Neuronal stem cell (in vitro differentiated cells): ENCODE data around the gene IKBIP.
"Not testable (repeated sequence)": the region's sequence is repeated elsewhere in the genome, so short reads cannot be mapped to it uniquely, and the experiment has no call there.

ENCODE experiments used
- DNase-seq: peaks from one replicate; pipeline ENCODE4 v3.0.0-alpha.2; 2013; ENCODE audit warnings: low spot score
- H2AFZ ChIP-seq: one replicate; pipeline ENCODE4 v1.6.1; 2013; ENCODE audit warnings: mild to moderate bottlenecking, low read length, inconsistent platforms
- H2AK5ac ChIP-seq: 2 replicates; pipeline ENCODE4 v1.6.1; 2013; ENCODE audit warnings: low read depth, mild to moderate bottlenecking, inconsistent platforms, low read length, moderate library complexity, mixed read lengths
- H2BK120ac ChIP-seq: 2 replicates; pipeline ENCODE4 v1.6.1; 2013; ENCODE audit warnings: low read depth, mild to moderate bottlenecking, inconsistent platforms, low read length, moderate library complexity, mixed read lengths
- H2BK12ac ChIP-seq: one replicate; pipeline ENCODE4 v1.6.1; 2013; ENCODE audit warnings: low read length, inconsistent platforms
- H2BK15ac ChIP-seq: 2 replicates; pipeline ENCODE4 v1.6.1; 2013; ENCODE audit warnings: mild to moderate bottlenecking, low read length, inconsistent platforms, mixed read lengths
- H2BK5ac ChIP-seq: one replicate; pipeline ENCODE4 v1.6.1; 2013; ENCODE audit warnings: inconsistent platforms, mild to moderate bottlenecking, low read length, moderate library complexity
- H3K14ac ChIP-seq: one replicate; pipeline ENCODE4 v1.6.1; 2013; ENCODE audit warnings: low read length, inconsistent platforms
- H3K18ac ChIP-seq: 2 replicates; pipeline ENCODE4 v1.6.1; 2013; ENCODE audit warnings: low read length, inconsistent platforms
- H3K23ac ChIP-seq: 2 replicates; pipeline ENCODE4 v1.6.1; 2013; ENCODE audit warnings: low read depth, mild to moderate bottlenecking, mixed read lengths, low read length, inconsistent platforms; ENCODE audit not compliant: poor library complexity
- H3K27ac ChIP-seq: replicated peaks from 3 replicates; pipeline ENCODE4 v1.5.1; 2013; ENCODE audit warnings: low read length, inconsistent platforms
- H3K27me3 ChIP-seq, 3 experiments: 2 replicates each; pipeline ENCODE4 v1.6.1; 2013; ENCODE audit warnings: low read length in 3 of 3, mild to moderate bottlenecking in 2 of 3, inconsistent platforms in 1 of 3, low read depth in 1 of 3, mixed read lengths in 1 of 3, moderate library complexity in 1 of 3; ENCODE audit not compliant: control insufficient read depth in 3 of 3, insufficient read depth in 3 of 3
- H3K36me3 ChIP-seq, 2 donors: replicated peaks in 1 of 2; 2 replicates each; pipeline ENCODE4 v1.6.1; 2013; ENCODE audit warnings: low read length in 2 of 2; ENCODE audit not compliant: control insufficient read depth in 2 of 2, insufficient read depth in 2 of 2
- H3K4ac ChIP-seq: 2 replicates; pipeline ENCODE4 v1.6.1; 2013; ENCODE audit warnings: inconsistent platforms, mild to moderate bottlenecking, low read length, moderate library complexity
- H3K4me1 ChIP-seq, 2 donors: 1 replicate in 1 of 2; 2 replicates in 1 of 2; pipeline ENCODE4 v1.6.1; 2013; ENCODE audit warnings: low read length in 2 of 2, low read depth in 1 of 2; ENCODE audit not compliant: control insufficient read depth in 2 of 2, insufficient read depth in 1 of 2
- H3K4me2 ChIP-seq: one replicate; pipeline ENCODE4 v1.6.1; 2013; ENCODE audit warnings: mild to moderate bottlenecking, low read length, inconsistent platforms; ENCODE audit not compliant: insufficient read depth, poor library complexity, severe bottlenecking
- H3K4me3 ChIP-seq, 2 donors: 2 replicates each; pipeline ENCODE4 v1.5.1; 2013; ENCODE audit warnings: low read length in 2 of 2, mild to moderate bottlenecking in 2 of 2, inconsistent platforms in 1 of 2, moderate library complexity in 1 of 2
- H3K79me1 ChIP-seq: one replicate; pipeline ENCODE4 v1.6.1; 2013; ENCODE audit warnings: low read depth, mild to moderate bottlenecking, inconsistent platforms, low read length, moderate library complexity
- H3K9ac ChIP-seq: one replicate; pipeline ENCODE4 v1.6.1; 2013; ENCODE audit warnings: mild to moderate bottlenecking, low read depth, low read length, inconsistent platforms; ENCODE audit not compliant: poor library complexity
- H3K9me3 ChIP-seq, 2 donors: replicated peaks in 1 of 2; 2 replicates each; pipeline versions ENCODE3 to v1.6.1; 2013; ENCODE audit warnings: low read length in 2 of 2, mild to moderate bottlenecking in 2 of 2, inconsistent platforms in 1 of 2, low read depth in 1 of 2, mixed read lengths in 1 of 2, moderate library complexity in 1 of 2; ENCODE audit not compliant: control insufficient read depth in 2 of 2, insufficient read depth in 1 of 2
- H4K8ac ChIP-seq: one replicate; pipeline ENCODE4 v1.6.1; 2013; ENCODE audit warnings: low read depth, mild to moderate bottlenecking, inconsistent platforms, low read length, moderate library complexity
- H4K91ac ChIP-seq: one replicate; pipeline ENCODE4 v1.6.1; 2013; ENCODE audit warnings: low read length, low read depth, mild to moderate bottlenecking, inconsistent platforms; ENCODE audit not compliant: poor library complexity
- WGBS, 2 donors: extraction: QIAGEN DNeasy Blood & Tissue Kit; methylation state at CpG; one replicate each; pipeline ENCODE4 v1.1.7; 2013; ENCODE audit warnings: missing lambda C conversion rate in 2 of 2, mixed read lengths in 1 of 2; ENCODE audit not compliant: insufficient read length in 2 of 2, insufficient replicate concordance in 1 of 2; ENCODE audit errors: extremely low coverage in 2 of 2; 5-methylcytosine and 5-hydroxymethylcytosine counted together

Gene IKBIP

DNA sequence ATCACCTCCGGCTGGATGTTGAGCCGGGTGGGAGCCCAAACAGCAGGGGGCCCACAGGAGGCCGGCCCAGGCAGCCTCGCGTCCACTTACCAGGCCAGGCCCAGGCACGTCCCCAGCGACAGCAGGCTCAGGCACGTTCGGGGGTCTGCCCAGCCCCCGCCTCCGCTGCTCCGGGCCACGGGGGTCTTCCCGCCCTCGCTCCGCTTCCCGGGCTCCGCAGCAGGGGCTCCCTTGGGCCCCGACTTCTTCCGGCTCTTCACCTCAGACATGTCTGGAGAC, 216 bp downstream of the IKBIP start:
- H3K23ac ChIP-seq = peak overlapping the region; percentile 93
- H3K18ac ChIP-seq = peak overlapping the region; percentile 97
- peak overlapping the region; percentile 85 for H2AFZ ChIP-seq
- H3K4ac ChIP-seq = no peak overlapping the region
- H3K27me3 ChIP-seq = no peaks in the 10 kb centered on the region
- no peak overlapping the region for H2BK120ac ChIP-seq
- H3K9ac ChIP-seq = peak overlapping the region; percentile 92
- H3K4me3 ChIP-seq = peak overlapping the region; percentile 90 to 99
- H3K9me3 ChIP-seq = peaks cover 0 to 5% of the 10 kb centered on the region in 2 donors
- peak overlapping the region; percentile 99 for H3K27ac ChIP-seq
- H2BK15ac ChIP-seq = peak overlapping the region; percentile 89
- H3K14ac ChIP-seq = peak overlapping the region; percentile 94
- H4K8ac ChIP-seq = no peak overlapping the region
- peak overlapping the region; percentile 98 for H2BK5ac ChIP-seq
- no peaks in the 10 kb centered on the region for H3K4me1 ChIP-seq
- H2BK12ac ChIP-seq = no peak overlapping the region
- no peak for DNase-seq
- WGBS, 2 donors = no CpG with 5 or more reads among the region's 20 CpGs
- peak overlapping the region; percentile 57 for H3K4me2 ChIP-seq
- H2AK5ac ChIP-seq = peak overlapping the region; percentile 84
- no peak overlapping the region for H4K91ac ChIP-seq
- H3K79me1 ChIP-seq = peaks cover 2% of the 10 kb centered on the region
- H3K36me3 ChIP-seq = peaks cover 1 to 49% of the 10 kb centered on the region in 2 donors

DNA sequence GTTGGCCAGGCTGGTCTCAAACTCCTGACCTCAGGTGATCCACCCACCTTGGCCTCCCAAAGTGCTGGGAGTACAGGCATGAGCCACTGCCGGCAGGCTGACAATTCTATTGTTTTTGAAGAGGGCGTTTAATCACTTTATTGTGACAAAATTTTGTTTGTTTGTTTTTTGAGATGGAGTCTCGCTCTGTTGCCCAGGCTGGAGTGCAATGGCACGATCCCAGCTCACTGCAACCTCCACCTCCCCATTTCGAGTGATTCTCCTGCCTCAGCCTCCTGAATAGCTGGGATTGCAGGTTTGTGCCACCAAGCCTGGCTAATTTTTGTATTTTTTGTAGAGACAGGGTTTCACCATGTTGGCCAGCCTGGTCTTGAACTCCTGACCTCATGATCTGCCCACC, 1.8 kb downstream of the IKBIP start:
- not testable (repeated sequence) for H3K23ac ChIP-seq, H3K4ac ChIP-seq, H3K27ac ChIP-seq, H2BK15ac ChIP-seq, DNase-seq, H3K27me3 ChIP-seq, H2BK5ac ChIP-seq, H3K14ac ChIP-seq, H2AK5ac ChIP-seq, H3K9me3 ChIP-seq, H3K4me2 ChIP-seq, H3K79me1 ChIP-seq, H3K9ac ChIP-seq, H3K4me1 ChIP-seq, H2BK120ac ChIP-seq, H2BK12ac ChIP-seq, H3K18ac ChIP-seq, H2AFZ ChIP-seq, H4K8ac ChIP-seq, H4K91ac ChIP-seq
- no CpG with 5 or more reads among the region's 5 CpGs for WGBS, 2 donors
- H3K4me3 ChIP-seq = peak overlapping the region in 1 of 2 donors; percentile 90
- H3K36me3 ChIP-seq = peaks cover 0 to 47% of the 10 kb centered on the region in 2 donors

DNA sequence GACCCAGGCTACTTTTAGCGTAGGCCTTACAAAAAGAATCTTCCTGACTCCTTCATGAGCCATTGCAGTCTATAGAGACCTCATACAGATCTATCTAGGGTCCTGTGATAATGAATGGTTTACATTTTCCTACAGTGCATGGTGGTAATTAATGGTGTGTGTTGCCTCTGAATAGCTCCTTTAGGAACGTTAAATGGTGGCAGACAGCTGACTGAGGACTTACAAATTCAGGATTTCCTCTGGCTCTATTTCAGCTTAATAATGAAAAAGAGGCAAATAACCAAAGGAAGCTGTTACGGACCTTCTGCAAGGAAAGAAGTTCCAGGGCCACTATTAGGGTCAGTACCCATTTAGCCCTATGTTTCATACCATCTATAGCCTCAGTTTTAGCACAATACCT, 5.1 kb downstream of the IKBIP start:
- H2AFZ ChIP-seq = no peak overlapping the region
- H3K4ac ChIP-seq = no peak overlapping the region
- H3K4me3 ChIP-seq = no peak overlapping the region
- no peak overlapping the region for H2BK12ac ChIP-seq
- H4K8ac ChIP-seq = no peak overlapping the region
- H3K4me1 ChIP-seq = no peaks in the 10 kb centered on the region
- H3K27me3 ChIP-seq = no peaks in the 10 kb centered on the region
- H2BK5ac ChIP-seq = no peak overlapping the region
- DNase-seq = no peak
- H3K9me3 ChIP-seq = peaks cover 0 to 5% of the 10 kb centered on the region in 2 donors
- H3K9ac ChIP-seq = no peak overlapping the region
- H3K23ac ChIP-seq = no peak overlapping the region
- H2AK5ac ChIP-seq = no peak overlapping the region
- no peaks in the 10 kb centered on the region for H3K79me1 ChIP-seq
- no CpG with 5 or more reads among the region's 3 CpGs for WGBS, 2 donors
- no peak overlapping the region for H3K4me2 ChIP-seq
- no peak overlapping the region for H2BK15ac ChIP-seq
- H3K27ac ChIP-seq = no peak overlapping the region
- no peak overlapping the region for H2BK120ac ChIP-seq
- no peak overlapping the region for H3K18ac ChIP-seq
- H3K36me3 ChIP-seq = peaks cover 0 to 57% of the 10 kb centered on the region in 2 donors
- H3K14ac ChIP-seq = no peak overlapping the region
- H4K91ac ChIP-seq = no peak overlapping the region

DNA sequence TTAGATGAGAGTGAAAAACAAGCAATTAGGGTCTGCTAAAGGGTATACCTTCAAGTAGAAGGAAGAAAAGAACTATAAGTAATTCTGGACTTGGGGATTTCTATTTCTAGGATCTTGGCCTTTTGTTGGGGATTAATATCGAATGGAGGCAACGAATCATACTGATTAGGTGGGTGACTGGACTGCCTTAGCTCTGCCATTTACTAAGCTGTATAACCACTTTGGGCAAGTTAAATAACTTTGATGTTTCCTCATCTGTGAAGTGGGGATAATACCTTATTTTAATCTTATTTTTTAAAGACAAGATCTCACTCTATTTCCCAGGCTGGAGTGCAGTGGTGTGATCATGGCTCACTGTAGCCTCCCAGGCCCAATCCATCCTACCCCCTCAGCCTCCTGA, 6.6 kb downstream of the IKBIP start:
- no peak overlapping the region for H3K14ac ChIP-seq
- no peak overlapping the region for H2BK5ac ChIP-seq
- H2AFZ ChIP-seq = no peak overlapping the region
- H2AK5ac ChIP-seq = no peak overlapping the region
- no peaks in the 10 kb centered on the region for H3K4me1 ChIP-seq
- H3K4ac ChIP-seq = no peak overlapping the region
- no peak overlapping the region for H4K8ac ChIP-seq
- no peak overlapping the region for H3K27ac ChIP-seq
- H3K79me1 ChIP-seq = no peaks in the 10 kb centered on the region
- H3K9ac ChIP-seq = no peak overlapping the region
- peaks cover 0 to 5% of the 10 kb centered on the region in 2 donors for H3K9me3 ChIP-seq
- H3K23ac ChIP-seq = no peak overlapping the region
- WGBS, 2 donors = no CpG with 5 or more reads among the region's 2 CpGs
- no peak overlapping the region for H2BK15ac ChIP-seq
- no peak overlapping the region for H3K4me3 ChIP-seq
- DNase-seq = no peak
- H3K4me2 ChIP-seq = no peak overlapping the region
- no peak overlapping the region for H2BK12ac ChIP-seq
- no peaks in the 10 kb centered on the region for H3K27me3 ChIP-seq
- H3K36me3 ChIP-seq = peaks cover 0 to 70% of the 10 kb centered on the region in 2 donors
- no peak overlapping the region for H2BK120ac ChIP-seq
- H4K91ac ChIP-seq = no peak overlapping the region
- H3K18ac ChIP-seq = no peak overlapping the region
